Nephron (organoid): Measurements from ENCODE around the gene OR6K6.

Source experiments
- H3K27ac Mint-ChIP-seq, 3 experiments: 2 replicates each; pipeline ENCODE4 v1.8.0; 2020; ENCODE audit warnings: mixed read lengths in 3 of 3, mild to moderate bottlenecking in 2 of 3, moderate library complexity in 1 of 3
- H3K27me3 Mint-ChIP-seq: 2 replicates; pipeline ENCODE4 v1.8.0; 2021; ENCODE audit warnings: low read depth, mild to moderate bottlenecking, moderate library complexity, mixed read lengths
- H3K36me3 Mint-ChIP-seq: 2 replicates; pipeline ENCODE4 v1.8.0; 2020; ENCODE audit warnings: low read depth, mixed read lengths
- H3K4me1 Mint-ChIP-seq: 2 replicates; pipeline ENCODE4 v1.8.0; 2020; ENCODE audit warnings: mixed read lengths
- H3K4me3 Mint-ChIP-seq, 3 experiments: 2 replicates each; pipeline ENCODE4 v1.8.0; 2020; ENCODE audit warnings: mild to moderate bottlenecking in 3 of 3, mixed read lengths in 3 of 3, moderate library complexity in 2 of 3
- H3K9me3 Mint-ChIP-seq: 2 replicates; pipeline ENCODE4 v1.8.0; 2020; ENCODE audit warnings: mixed read lengths
- CTCF ChIP-seq, 3 experiments: fragments of 200-600 bp; sonication (generic); IDR thresholded peaks; one replicate each; pipeline ENCODE4 v1.5.0; 2021; ENCODE audit warnings: antibody characterized with exemption in 3 of 3; ENCODE audit not compliant: unreplicated experiment in 3 of 3

The OR6K6 gene

GRCh38 chr1:158732524-158732923 is 22.0 kb upstream of the OR6K6 start:
- no peak overlapping the region for H3K27ac Mint-ChIP-seq
- H3K27me3 Mint-ChIP-seq, result no peaks in the 10 kb centered on the region
- no peak overlapping the region for H3K4me3 Mint-ChIP-seq
- no peaks in the 10 kb centered on the region for H3K36me3 Mint-ChIP-seq
- no peaks in the 10 kb centered on the region for H3K4me1 Mint-ChIP-seq
- TF ChIP-seq CTCF (IDR thresholded peaks at IDR 0.05; ENCODE audit: unreplicated experiment in 3 of 3), result no peak
- H3K9me3 Mint-ChIP-seq, result no peaks in the 10 kb centered on the region

GRCh38 chr1:158735848-158736247 is 18.7 kb upstream of the OR6K6 start:
- no peaks in the 10 kb centered on the region for H3K27me3 Mint-ChIP-seq
- no peak overlapping the region for H3K27ac Mint-ChIP-seq
- no peaks in the 10 kb centered on the region for H3K36me3 Mint-ChIP-seq
- H3K9me3 Mint-ChIP-seq, result no peaks in the 10 kb centered on the region
- no peak overlapping the region for H3K4me3 Mint-ChIP-seq
- no peaks in the 10 kb centered on the region for H3K4me1 Mint-ChIP-seq
- TF ChIP-seq CTCF (IDR thresholded peaks at IDR 0.05; ENCODE audit: unreplicated experiment in 3 of 3), result no peak

GRCh38 chr1:158752155-158752712 is 2.3 kb upstream of the OR6K6 start:
- Mint-ChIP-seq H3K4me1 (no peaks in the 10 kb centered on the region), H3K27ac (no peak overlapping the region), H3K36me3 (no peaks in the 10 kb centered on the region), H3K4me3 (no peak overlapping the region), H3K9me3 (no peaks in the 10 kb centered on the region), H3K27me3 (no peaks in the 10 kb centered on the region)
- no peak for TF ChIP-seq CTCF (IDR thresholded peaks at IDR 0.05; ENCODE audit: unreplicated experiment in 3 of 3)

- Mint-ChIP-seq H3K27me3 (no peaks in the 10 kb centered on the region), H3K4me1 (peaks cover 7% of the 10 kb centered on the region), H3K9me3 (no peaks in the 10 kb centered on the region), H3K4me3 (no peak within 1 kb of the TSS), H3K36me3 (no peaks in the 10 kb centered on the region), H3K27ac (peak within 1 kb of the TSS in 1 of 3 experiments; percentile 27)
- no peak for TF ChIP-seq CTCF (IDR thresholded peaks at IDR 0.05; ENCODE audit: unreplicated experiment in 3 of 3)
Observed at GRCh38 chr1:158771950-158772866, 17.7 kb downstream of the OR6K6 start, which contains the start of gene OR6N1. Gene OR6N1 (minus strand): TSS chr1:158772195. CDS start chr1:158766682, 5,513 bp downstream.

- Mint-ChIP-seq H3K27me3 (no peaks in the 10 kb centered on the region), H3K4me3 (no peak within 1 kb of the TSS), H3K4me1 (no peaks in the 10 kb centered on the region), H3K9me3 (no peaks in the 10 kb centered on the region), H3K36me3 (no peaks in the 10 kb centered on the region), H3K27ac (peak within 1 kb of the TSS in 1 of 3 experiments; percentile 85)
- no peak for TF ChIP-seq CTCF (IDR thresholded peaks at IDR 0.05; ENCODE audit: unreplicated experiment in 3 of 3)
Observed at GRCh38 chr1:158781104-158781503, 26.6 kb downstream of the OR6K6 start, which contains the start of gene OR6N2. Gene OR6N2 (minus strand): TSS chr1:158781204. CDS start chr1:158777635, 3,569 bp downstream.
